HepG2 (cell line): ENCODE results near the gene ZNF484. TPM values are rescaled to one million over a fixed set of nuclear protein-coding genes. Genes with fewer than 3 reads are reported as not detected.

Source experiments
- ARNTL ChIP-seq: sonication (generic); formaldehyde crosslinking; IDR thresholded peaks from 2 replicates; pipeline ENCODE4 v1.4.0; 2020; ENCODE audit warnings: mild to moderate bottlenecking, missing genetic modification reagents
- CBX2 ChIP-seq, 2 experiments: fragments of 200-600 bp in 1 of 2; sonication (generic); formaldehyde crosslinking in 1 of 2; IDR thresholded peaks; 2 replicates each; pipeline versions ENCODE4 v1.7.0 to v1.8.1; 2018 to 2022; ENCODE audit warnings: low read depth in 2 of 2, low read length in 1 of 2, mild to moderate bottlenecking in 1 of 2, missing genetic modification reagents in 1 of 2
- EED ChIP-seq: sonication (generic); formaldehyde crosslinking; IDR thresholded peaks from 2 replicates; pipeline ENCODE4 v1.5.0; 2020; ENCODE audit warnings: mild to moderate bottlenecking, missing genetic modification reagents
- ELK4 ChIP-seq: sonication (generic); formaldehyde crosslinking; IDR thresholded peaks from 2 replicates; pipeline ENCODE4 v1.9.0; 2021; ENCODE audit warnings: missing genetic modification reagents, borderline replicate concordance
- GZF1 ChIP-seq: sonication (generic); formaldehyde crosslinking; IDR thresholded peaks from 2 replicates; pipeline ENCODE4 v1.5.1; 2020; ENCODE audit warnings: mild to moderate bottlenecking, missing genetic modification reagents
- HNRNPUL1 ChIP-seq: fragments of 200-400 bp; formaldehyde crosslinking; IDR thresholded peaks from 2 replicates; pipeline ENCODE4 v1.6.1; 2017; ENCODE audit warnings: low read depth, mild to moderate bottlenecking, low read length, moderate library complexity
- KLF13 ChIP-seq: sonication (generic); formaldehyde crosslinking; IDR thresholded peaks from 2 replicates; pipeline ENCODE4 v1.4.0; 2020; ENCODE audit warnings: mild to moderate bottlenecking, missing genetic modification reagents
- MXD1 ChIP-seq: sonication (generic); formaldehyde crosslinking; IDR thresholded peaks from 2 replicates; pipeline ENCODE4 v1.4.0; 2020; ENCODE audit warnings: mild to moderate bottlenecking, missing genetic modification reagents
- NFE2L1 ChIP-seq: sonication (generic); formaldehyde crosslinking; IDR thresholded peaks from 2 replicates; pipeline ENCODE4 v1.4.0; 2020; ENCODE audit warnings: missing genetic modification reagents, mild to moderate bottlenecking, borderline replicate concordance
- POGK ChIP-seq: sonication (generic); formaldehyde crosslinking; conservative IDR thresholded peaks from 2 replicates; pipeline ENCODE4 v1.8.0; 2022; ENCODE audit warnings: mild to moderate bottlenecking, moderate library complexity, missing genetic modification reagents
- RNF2 ChIP-seq: fragments of 450-650 bp; conservative IDR thresholded peaks from 2 replicates; pipeline ENCODE4 v1.6.1; 2016; ENCODE audit warnings: low read depth
- XBP1 ChIP-seq: sonication (generic); formaldehyde crosslinking; IDR thresholded peaks from 2 replicates; pipeline ENCODE4 v1.5.0; 2020; ENCODE audit warnings: missing genetic modification reagents
- ZBTB33 ChIP-seq: sonication (generic); formaldehyde crosslinking; IDR thresholded peaks from 2 replicates; pipeline ENCODE4 v1.4.0; 2020; ENCODE audit warnings: missing genetic modification reagents
- ZNF143 ChIP-seq: sonication (generic); formaldehyde crosslinking; IDR thresholded peaks from 2 replicates; pipeline ENCODE4 v1.4.0; 2020; ENCODE audit warnings: missing genetic modification reagents
- ZNF280B ChIP-seq: sonication (generic); formaldehyde crosslinking; IDR thresholded peaks from 2 replicates; pipeline ENCODE4 v1.5.0; 2020; ENCODE audit warnings: missing genetic modification reagents, mild to moderate bottlenecking, borderline replicate concordance
- ZNF292 ChIP-seq: sonication (generic); formaldehyde crosslinking; IDR thresholded peaks from 2 replicates; pipeline ENCODE4 v1.8.1; 2022; ENCODE audit warnings: mild to moderate bottlenecking, low read depth, missing genetic modification reagents, borderline replicate concordance
- ZNF367 ChIP-seq: sonication (generic); formaldehyde crosslinking; IDR thresholded peaks from 2 replicates; pipeline ENCODE4 v1.4.0; 2020; ENCODE audit warnings: missing genetic modification reagents, borderline replicate concordance
- ZNF556 ChIP-seq: sonication (generic); formaldehyde crosslinking; IDR thresholded peaks from 2 replicates; pipeline ENCODE4 v1.4.0; 2020; ENCODE audit warnings: mild to moderate bottlenecking, missing genetic modification reagents, borderline replicate concordance
- ZNF788 ChIP-seq: sonication (generic); formaldehyde crosslinking; IDR thresholded peaks from 2 replicates; pipeline ENCODE4 v1.5.0; 2020; ENCODE audit warnings: mild to moderate bottlenecking, missing genetic modification reagents, borderline replicate concordance
- ZZZ3 ChIP-seq: sonication (generic); formaldehyde crosslinking; IDR thresholded peaks from 2 replicates; pipeline ENCODE4 v1.4.0; 2020; ENCODE audit warnings: missing genetic modification reagents, mild to moderate bottlenecking, borderline replicate concordance
- polyA plus RNA-seq, 8 experiments: library from polyadenylated mRNA; depleted of rRNA in 3 of 8; stranded (reverse) in 7 of 8; unstranded in 1 of 8; fragments of >200 nt; fragmentation: Illumina TruSeq in 4 of 8; extraction: Trizol in 4 of 8; gene quantifications; 2 replicates each; pipeline versions ENCODE4 v1.2.1 to v1.2.3, GENCODE V29; 2011 to 2016; ENCODE audit warnings: low read depth in 4 of 8, missing spikeins in 1 of 8, mixed read lengths in 1 of 8; ENCODE audit not compliant: insufficient read depth in 1 of 8
- total RNA-seq, 5 experiments: library from RNA; depleted of rRNA; stranded (reverse); fragments of >200 nt; fragmentation: Illumina TruSeq; extraction: Trizol; gene quantifications; 2 replicates each; pipeline ENCODE4 v1.2.3, GENCODE V29; 2016; ENCODE audit warnings: low read depth in 1 of 5

ZNF484 gene
- total and polyA plus RNA-seq, 2 of the 13 experiments (the other 11 are each of a cell fraction or from before 2014, with no cell fraction given), result 0.96 to 7.2 TPM

GRCh38 chr9:92808726-92809451 is 68.9 kb downstream of the ZNF484 start (continued):
- TF ChIP-seq ZNF788 (no peak; the same call in 1 of the 2 replicates), RNF2 (peak; percentile 99), NFE2L1 (0 out of 2 replicates have a peak, but pooled peaks have one; percentile 48), ARNTL (CRISPR knock-in tag) (no peak), HNRNPUL1 (no peak), GZF1 (CRISPR knock-in tag) (no peak; the same call in 1 of the 2 replicates), POGK (CRISPR knock-in tag) (peak; percentile 44; the same call in 1 of the 2 replicates), ZNF280B (CRISPR knock-in tag) (0 out of 2 replicates have a peak, but pooled peaks have one; percentile 38), KLF13 (no peak), EED (CRISPR knock-in tag) (0 out of 2 replicates have a peak, but pooled peaks have one; percentile 64), ZNF367 (CRISPR knock-in tag) (no peak), CBX2 (IDR thresholded peaks at IDR 0.05; ENCODE audit: low read depth, low read length) (no peak), CBX2 (CRISPR knock-in tag; IDR thresholded peaks at IDR 0.05; ENCODE audit: low read depth) (peak; percentile 73; the same call in 1 of the 2 replicates), MXD1 (CRISPR knock-in tag) (no peak), ZNF143 (CRISPR knock-in tag) (no peak), XBP1 (CRISPR knock-in tag) (no peak), ZZZ3 (CRISPR knock-in tag) (no peak), ZNF292 (CRISPR knock-in tag) (no peak), ZNF556 (CRISPR knock-in tag) (no peak), ELK4 (CRISPR knock-in tag) (no peak), ZBTB33 (CRISPR knock-in tag) (0 out of 2 replicates have a peak, but pooled peaks have one; percentile 24)
